ENCODE results near the gene MYH11.

MYH11 gene

DNA sequence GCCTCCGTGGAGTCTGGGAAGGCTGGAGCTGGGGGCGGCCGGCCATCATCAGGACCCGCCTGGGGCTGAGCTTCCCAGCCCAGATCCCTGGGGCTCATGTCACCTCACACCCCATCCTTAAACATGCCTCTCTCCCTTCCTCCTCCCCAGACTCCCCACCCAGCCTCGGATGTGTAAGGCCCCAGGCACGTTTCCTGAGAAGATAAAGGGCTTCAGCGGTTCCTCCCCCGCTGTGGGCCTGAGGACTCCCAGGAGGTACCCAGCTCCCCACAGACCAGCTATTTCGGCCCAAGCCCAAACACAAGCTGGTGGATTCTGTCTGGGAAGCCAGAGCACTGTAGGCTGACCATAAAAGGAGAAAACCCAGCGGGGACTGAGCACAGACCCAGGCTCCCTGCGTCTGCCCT, 49.2 kb downstream of the MYH11 start:
- H3K36me3 ChIP-seq (ENCODE audit: control insufficient read depth in 4 of 4, insufficient read depth in 4 of 4, low read length in 3 of 4) = no peaks in the 10 kb centered on the region
- no peak for DNase-seq
- 48% methylated on average over 7 of the region's 11 CpGs for WGBS (ENCODE audit: insufficient coverage)
- H3K9me3 ChIP-seq (ENCODE audit: control extremely low read depth in 1 of 5, control insufficient read depth in 4 of 5, insufficient read depth in 2 of 5, low read depth in 1 of 5, low read length in 4 of 5) = peaks cover 0 to 5% (median 0%) of the 10 kb centered on the region in 5 experiments
- POLR2A ChIA-PET = no interaction called here
- no peaks in the 10 kb centered on the region for H3K27me3 ChIP-seq (replicated peaks in 2 of 5; ENCODE audit: control insufficient read depth in 4 of 5, insufficient read depth in 5 of 5, low read length in 4 of 5)
- CTCF ChIA-PET = interaction anchor here (2.1 kb wide), 1 partner anchor 16 kb away, joined by 10 read pairs; no protein-coding TSS in a partner anchor
- no peak overlapping the region for H3K27ac ChIP-seq (ENCODE audit: insufficient read depth in 1 of 2, low read depth in 1 of 2, low read length in 2 of 2, poor library complexity in 1 of 2, severe bottlenecking in 2 of 2)
- no peak overlapping the region for H3K4me3 ChIP-seq (ENCODE audit: control insufficient read depth in 1 of 7, extremely low read depth in 1 of 7, insufficient read depth in 4 of 7, low read depth in 2 of 7, low read length in 6 of 7)
- peaks cover 3 to 28% (median 11%) of the 10 kb centered on the region in 4 experiments for H3K4me1 ChIP-seq (ENCODE audit: control extremely low read depth in 1 of 4, control insufficient read depth in 4 of 4, insufficient read depth in 4 of 4, low read length in 3 of 4)

- no peaks in the 10 kb centered on the region for H3K27me3 ChIP-seq (replicated peaks in 2 of 5; ENCODE audit: control insufficient read depth in 4 of 5, insufficient read depth in 5 of 5, low read length in 4 of 5)
- H3K9me3 ChIP-seq (ENCODE audit: control extremely low read depth in 1 of 5, control insufficient read depth in 4 of 5, insufficient read depth in 2 of 5, low read depth in 1 of 5, low read length in 4 of 5) = no peaks in the 10 kb centered on the region
- CTCF ChIA-PET = interaction anchor here (1.7 kb wide), 1 partner anchor 9 kb away, joined by 5 read pairs; no protein-coding TSS in a partner anchor
- WGBS (ENCODE audit: insufficient coverage) = 96% methylated on average over 5 of the region's 9 CpGs
- H3K4me3 ChIP-seq (ENCODE audit: control insufficient read depth in 1 of 7, extremely low read depth in 1 of 7, insufficient read depth in 4 of 7, low read depth in 2 of 7, low read length in 6 of 7) = no peak overlapping the region
- DNase-seq = no peak
- H3K36me3 ChIP-seq (ENCODE audit: control insufficient read depth in 4 of 4, insufficient read depth in 4 of 4, low read length in 3 of 4) = no peaks in the 10 kb centered on the region
- POLR2A ChIA-PET = no interaction called here
- H3K27ac ChIP-seq (ENCODE audit: insufficient read depth in 1 of 2, low read depth in 1 of 2, low read length in 2 of 2, poor library complexity in 1 of 2, severe bottlenecking in 2 of 2) = no peak overlapping the region
- peaks cover 2 to 14% (median 8%) of the 10 kb centered on the region in 4 experiments for H3K4me1 ChIP-seq (ENCODE audit: control extremely low read depth in 1 of 4, control insufficient read depth in 4 of 4, insufficient read depth in 4 of 4, low read length in 3 of 4)
These were observed 53.2 kb downstream of the MYH11 start for GRCh38 chr16:15803618-15804017.

GRCh38 chr16:15799851-15800495, 56.9 kb downstream of the MYH11 start:
- ChIA-PET POLR2A (no interaction called here), CTCF (no interaction called here)
- no peaks in the 10 kb centered on the region for H3K27me3 ChIP-seq (replicated peaks in 2 of 5; ENCODE audit: control insufficient read depth in 4 of 5, insufficient read depth in 5 of 5, low read length in 4 of 5)
- peaks cover 0 to 12% (median 3%) of the 10 kb centered on the region in 5 experiments for H3K9me3 ChIP-seq (ENCODE audit: control extremely low read depth in 1 of 5, control insufficient read depth in 4 of 5, insufficient read depth in 2 of 5, low read depth in 1 of 5, low read length in 4 of 5)
- no peak for DNase-seq
- no peaks in the 10 kb centered on the region for H3K4me1 ChIP-seq (ENCODE audit: control extremely low read depth in 1 of 4, control insufficient read depth in 4 of 4, insufficient read depth in 4 of 4, low read length in 3 of 4)
- 100% methylated on average over 4 of the region's 4 CpGs for WGBS (ENCODE audit: insufficient coverage)
- H3K36me3 ChIP-seq (ENCODE audit: control insufficient read depth in 4 of 4, insufficient read depth in 4 of 4, low read length in 3 of 4) = no peaks in the 10 kb centered on the region
- H3K27ac ChIP-seq (ENCODE audit: insufficient read depth in 1 of 2, low read depth in 1 of 2, low read length in 2 of 2, poor library complexity in 1 of 2, severe bottlenecking in 2 of 2) = no peak overlapping the region
- no peak overlapping the region for H3K4me3 ChIP-seq (ENCODE audit: control insufficient read depth in 1 of 7, extremely low read depth in 1 of 7, insufficient read depth in 4 of 7, low read depth in 2 of 7, low read length in 6 of 7)

DNA sequence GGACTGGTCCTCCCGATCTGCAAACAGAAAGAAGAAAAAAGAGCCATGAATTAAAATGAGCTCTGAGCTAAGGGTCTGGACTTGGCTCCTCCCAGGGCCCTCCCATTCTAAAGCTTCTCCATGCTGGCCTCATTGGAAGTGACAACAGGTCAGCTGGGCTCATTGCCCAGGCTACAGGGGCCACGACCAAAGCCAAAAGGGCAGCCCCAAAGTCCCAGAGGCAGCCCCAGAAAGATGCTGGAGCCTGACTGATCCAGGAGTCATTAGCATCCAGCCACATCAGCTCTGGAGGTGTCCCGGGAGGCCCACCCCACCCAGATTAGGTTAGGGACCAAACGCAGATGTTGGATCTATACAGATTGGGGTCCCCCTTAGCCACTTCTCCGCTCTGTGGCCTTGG, 58.2 kb downstream of the MYH11 start:
- CTCF ChIA-PET = interaction anchor here (1.4 kb wide), 1 partner anchor 22 kb away, joined by 4 read pairs; no protein-coding TSS in a partner anchor
- no peaks in the 10 kb centered on the region for H3K27me3 ChIP-seq (replicated peaks in 2 of 5; ENCODE audit: control insufficient read depth in 4 of 5, insufficient read depth in 5 of 5, low read length in 4 of 5)
- POLR2A ChIA-PET = no interaction called here
- no peaks in the 10 kb centered on the region for H3K36me3 ChIP-seq (ENCODE audit: control insufficient read depth in 4 of 4, insufficient read depth in 4 of 4, low read length in 3 of 4)
- H3K4me3 ChIP-seq (ENCODE audit: control insufficient read depth in 1 of 7, extremely low read depth in 1 of 7, insufficient read depth in 4 of 7, low read depth in 2 of 7, low read length in 6 of 7) = no peak overlapping the region
- 89% methylated on average over 3 of the region's 5 CpGs for WGBS (ENCODE audit: insufficient coverage)
- no peak for DNase-seq
- no peak overlapping the region for H3K27ac ChIP-seq (ENCODE audit: insufficient read depth in 1 of 2, low read depth in 1 of 2, low read length in 2 of 2, poor library complexity in 1 of 2, severe bottlenecking in 2 of 2)
- peaks cover 0 to 12% (median 3%) of the 10 kb centered on the region in 5 experiments for H3K9me3 ChIP-seq (ENCODE audit: control extremely low read depth in 1 of 5, control insufficient read depth in 4 of 5, insufficient read depth in 2 of 5, low read depth in 1 of 5, low read length in 4 of 5)
- no peaks in the 10 kb centered on the region for H3K4me1 ChIP-seq (ENCODE audit: control extremely low read depth in 1 of 4, control insufficient read depth in 4 of 4, insufficient read depth in 4 of 4, low read length in 3 of 4)

DNA sequence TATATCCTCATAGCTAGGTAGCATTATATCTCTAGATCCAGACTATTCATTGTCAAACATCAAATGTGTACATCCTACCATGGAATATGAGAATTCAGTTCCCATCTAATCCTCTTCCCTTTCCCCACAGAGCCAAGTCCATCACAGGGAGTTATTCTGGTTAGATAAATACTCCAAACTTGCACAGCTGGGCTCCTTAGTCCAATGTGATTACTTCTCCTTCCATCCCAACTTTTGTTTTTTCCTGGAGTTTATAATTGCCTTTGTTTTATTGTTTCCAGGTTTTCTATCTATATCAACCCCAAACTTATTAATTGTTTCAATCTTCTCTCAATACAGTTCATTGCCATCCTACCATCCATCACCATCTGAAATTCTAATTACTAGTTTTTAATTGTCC, 59.9 kb downstream of the MYH11 start:
- peaks cover 0 to 12% (median 3%) of the 10 kb centered on the region in 5 experiments for H3K9me3 ChIP-seq (ENCODE audit: control extremely low read depth in 1 of 5, control insufficient read depth in 4 of 5, insufficient read depth in 2 of 5, low read depth in 1 of 5, low read length in 4 of 5)
- no peak overlapping the region for H3K27ac ChIP-seq (ENCODE audit: insufficient read depth in 1 of 2, low read depth in 1 of 2, low read length in 2 of 2, poor library complexity in 1 of 2, severe bottlenecking in 2 of 2)
- H3K4me3 ChIP-seq (ENCODE audit: control insufficient read depth in 1 of 7, extremely low read depth in 1 of 7, insufficient read depth in 4 of 7, low read depth in 2 of 7, low read length in 6 of 7) = no peak overlapping the region
- H3K27me3 ChIP-seq (replicated peaks in 2 of 5; ENCODE audit: control insufficient read depth in 4 of 5, insufficient read depth in 5 of 5, low read length in 4 of 5) = no peaks in the 10 kb centered on the region
- DNase-seq = no peak
- H3K4me1 ChIP-seq (ENCODE audit: control extremely low read depth in 1 of 4, control insufficient read depth in 4 of 4, insufficient read depth in 4 of 4, low read length in 3 of 4) = no peaks in the 10 kb centered on the region
- CTCF ChIA-PET = interaction anchor here (1.0 to 2.0 kb wide), 2 partner anchors 9 to 13 kb away, joined by 3 to 6 read pairs; no protein-coding TSS in a partner anchor
- POLR2A ChIA-PET = no interaction called here
- H3K36me3 ChIP-seq (ENCODE audit: control insufficient read depth in 4 of 4, insufficient read depth in 4 of 4, low read length in 3 of 4) = no peaks in the 10 kb centered on the region

DNA sequence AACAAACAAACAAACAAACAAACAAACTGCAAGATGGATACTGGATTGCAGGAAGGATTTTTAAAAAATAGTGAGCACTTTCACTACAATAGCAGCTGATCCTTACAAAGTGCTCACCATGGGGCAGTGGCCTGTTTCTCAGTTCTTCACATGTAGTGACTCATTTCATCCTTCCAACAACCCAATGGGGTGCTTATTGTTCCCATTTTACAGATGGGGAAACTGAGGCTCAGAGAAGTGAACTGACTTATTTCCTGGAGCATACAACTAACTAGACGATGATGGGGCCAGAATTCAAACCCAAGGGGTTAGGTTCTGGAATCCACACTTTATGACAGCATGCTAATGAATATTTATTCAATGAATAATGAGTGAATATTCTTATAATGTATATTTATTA, 61.2 kb downstream of the MYH11 start:
- Histone ChIP-seq H3K27me3 (replicated peaks in 2 of 5; ENCODE audit: control insufficient read depth in 4 of 5, insufficient read depth in 5 of 5, low read length in 4 of 5) (no peaks in the 10 kb centered on the region), H3K4me1 (ENCODE audit: control extremely low read depth in 1 of 4, control insufficient read depth in 4 of 4, insufficient read depth in 4 of 4, low read length in 3 of 4) (no peaks in the 10 kb centered on the region), H3K36me3 (ENCODE audit: control insufficient read depth in 4 of 4, insufficient read depth in 4 of 4, low read length in 3 of 4) (no peaks in the 10 kb centered on the region), H3K27ac (ENCODE audit: insufficient read depth in 1 of 2, low read depth in 1 of 2, low read length in 2 of 2, poor library complexity in 1 of 2, severe bottlenecking in 2 of 2) (no peak overlapping the region), H3K9me3 (ENCODE audit: control extremely low read depth in 1 of 5, control insufficient read depth in 4 of 5, insufficient read depth in 2 of 5, low read depth in 1 of 5, low read length in 4 of 5) (peaks cover 0 to 12% (median 3%) of the 10 kb centered on the region in 5 experiments), H3K4me3 (ENCODE audit: control insufficient read depth in 1 of 7, extremely low read depth in 1 of 7, insufficient read depth in 4 of 7, low read depth in 2 of 7, low read length in 6 of 7) (no peak overlapping the region)
- no peak for DNase-seq
- ChIA-PET CTCF (interaction anchor here (1.0 to 2.0 kb wide), 2 partner anchors 10 to 11 kb away, joined by 3 to 6 read pairs; no protein-coding TSS in a partner anchor), POLR2A (no interaction called here)
- no CpG with 5 or more reads among the region's 1 CpG for WGBS (ENCODE audit: insufficient coverage)

GRCh38 chr16:15792563-15792971, 64.3 kb downstream of the MYH11 start:
- no peaks in the 10 kb centered on the region for H3K27me3 ChIP-seq (replicated peaks in 2 of 5; ENCODE audit: control insufficient read depth in 4 of 5, insufficient read depth in 5 of 5, low read length in 4 of 5)
- no peaks in the 10 kb centered on the region for H3K4me1 ChIP-seq (ENCODE audit: control extremely low read depth in 1 of 4, control insufficient read depth in 4 of 4, insufficient read depth in 4 of 4, low read length in 3 of 4)
- WGBS (ENCODE audit: insufficient coverage) = 100% methylated on average over 2 of the region's 5 CpGs
- H3K9me3 ChIP-seq (ENCODE audit: control extremely low read depth in 1 of 5, control insufficient read depth in 4 of 5, insufficient read depth in 2 of 5, low read depth in 1 of 5, low read length in 4 of 5) = peaks cover 0 to 12% (median 3%) of the 10 kb centered on the region in 5 experiments
- H3K4me3 ChIP-seq (ENCODE audit: control insufficient read depth in 1 of 7, extremely low read depth in 1 of 7, insufficient read depth in 4 of 7, low read depth in 2 of 7, low read length in 6 of 7) = no peak overlapping the region
- ChIA-PET CTCF (interaction anchor here (1.4 to 1.6 kb wide), 2 partner anchors 28 to 31 kb away, joined by 3 to 4 read pairs; no protein-coding TSS in a partner anchor), POLR2A (interaction anchor here (0.6 kb wide), 1 partner anchor 401 kb away, joined by 3 read pairs; no protein-coding TSS in a partner anchor)
- DNase-seq = no peak
- no peak overlapping the region for H3K27ac ChIP-seq (ENCODE audit: insufficient read depth in 1 of 2, low read depth in 1 of 2, low read length in 2 of 2, poor library complexity in 1 of 2, severe bottlenecking in 2 of 2)
- H3K36me3 ChIP-seq (ENCODE audit: control insufficient read depth in 4 of 4, insufficient read depth in 4 of 4, low read length in 3 of 4) = no peaks in the 10 kb centered on the region

Measured in common myeloid progenitor, CD34-positive (primary cell).